GM21786 (cell line): Measurements from ENCODE around the gene TPM1.
"Not testable (repeated sequence)": the region's sequence is repeated elsewhere in the genome, so short reads cannot be mapped to it uniquely, and the experiment has no call there.

ENCODE experiments used
- ATAC-seq: cut with Tn5 transposase; IDR thresholded peaks from one replicate; pipeline ENCODE4 v1.9.1; 2021; ENCODE audit not compliant: unreplicated experiment

The TPM1 gene

GRCh38 chr15:63041974-63042876 is at the start of gene TPM1:
Gene TPM1, plus strand, starts transcription at chr15:63042747. Its CDS starts 83 bp downstream, at chr15:63042830.
- no peak for ATAC-seq

GRCh38 chr15:62993066-62993465 is 49.5 kb upstream of the TPM1 start:
- ATAC-seq: no peak

- not testable (repeated sequence) for ATAC-seq
Observed at GRCh38 chr15:62993632-62994031, 48.9 kb upstream of the TPM1 start.

GRCh38 chr15:62994439-62994838 is 48.1 kb upstream of the TPM1 start:
- no peak for ATAC-seq

GRCh38 chr15:62994975-62995681 is 47.4 kb upstream of the TPM1 start:
- no peak for ATAC-seq

GRCh38 chr15:62997441-62997840 is 45.1 kb upstream of the TPM1 start:
- ATAC-seq: no peak

GRCh38 chr15:62998262-62998890 is 44.2 kb upstream of the TPM1 start:
- ATAC-seq: no peak

- ATAC-seq: no peak
Observed at GRCh38 chr15:62999178-62999577, 43.4 kb upstream of the TPM1 start.

- no peak for ATAC-seq
Observed at GRCh38 chr15:62999923-63000561, 42.5 kb upstream of the TPM1 start.

- no peak for ATAC-seq
Observed at GRCh38 chr15:63000706-63001105, 41.8 kb upstream of the TPM1 start.

GRCh38 chr15:63004211-63004610 is 38.3 kb upstream of the TPM1 start:
- no peak for ATAC-seq

- no peak for ATAC-seq
Observed at GRCh38 chr15:63006032-63006878, 36.3 kb upstream of the TPM1 start.

GRCh38 chr15:63008333-63009049 is 34.1 kb upstream of the TPM1 start:
- no peak for ATAC-seq

- ATAC-seq: no peak
Observed at GRCh38 chr15:63010386-63010785, 32.2 kb upstream of the TPM1 start.

GRCh38 chr15:63010920-63011693 is 31.4 kb upstream of the TPM1 start:
- no peak for ATAC-seq

GRCh38 chr15:63012444-63012843 is 30.1 kb upstream of the TPM1 start:
- ATAC-seq: no peak

- ATAC-seq: no peak
Observed at GRCh38 chr15:63013052-63013808, 29.3 kb upstream of the TPM1 start.

GRCh38 chr15:63014578-63014977 is 28.0 kb upstream of the TPM1 start:
- ATAC-seq: no peak
